CD4-positive, alpha-beta T cell (primary cell): ENCODE measurements around the gene ANKRD7. TPM values are rescaled to one million over a fixed set of nuclear protein-coding genes. Genes with fewer than 3 reads are reported as not detected.

Source experiments
- ATAC-seq: fragments of 200-7000 bp; cut with Tn5 transposase; one replicate; pipeline ENCODE4 v1.10.0; 2022; ENCODE audit warnings: mild to moderate bottlenecking; ENCODE audit not compliant: poor library complexity
- CTCF ChIA-PET: fragments of 350-600 bp; sonication (Branson Sonifier 250); formaldehyde crosslinking; loops from one replicate; lab custom pipeline; 2021; ENCODE audit warnings: antibody characterized with exemption, inconsistent platforms; lab: Charles Lee
- POLR2A ChIA-PET: fragments of 350-600 bp; sonication (Branson Sonifier 250); formaldehyde crosslinking; loops from one replicate; lab custom pipeline; 2021; ENCODE audit warnings: antibody characterized with exemption, inconsistent platforms; lab: Charles Lee
- DNase-seq, 14 experiments: peaks; one replicate each; pipeline ENCODE4 v3.0.0-alpha.2; 2013 to 2020; ENCODE audit warnings: mixed read lengths in 2 of 14
- H3K27ac ChIP-seq, 2 donors: one replicate each; pipeline versions ENCODE4 v1.5.1 to v1.7.0; 2013; ENCODE audit warnings: low read length in 2 of 2, low read depth in 1 of 2, mild to moderate bottlenecking in 1 of 2
- H3K27me3 ChIP-seq, 2 experiments: 1 replicate in 1 of 2; 2 replicates in 1 of 2; pipeline versions ENCODE4 v1.6.1 to v1.7.0; 2013; ENCODE audit warnings: low read length in 2 of 2, control low read depth in 1 of 2, mild to moderate bottlenecking in 1 of 2, moderate library complexity in 1 of 2; ENCODE audit not compliant: insufficient read depth in 2 of 2, control insufficient read depth in 1 of 2
- H3K36me3 ChIP-seq: one replicate; pipeline ENCODE4 v1.6.1; 2013; ENCODE audit warnings: low read length, control low read depth; ENCODE audit not compliant: insufficient read depth
- H3K4me1 ChIP-seq: one replicate; pipeline ENCODE4 v1.6.1; 2013; ENCODE audit warnings: low read length, control low read depth; ENCODE audit not compliant: insufficient read depth
- H3K4me3 ChIP-seq: one replicate; pipeline ENCODE4 v1.5.1; 2013; ENCODE audit warnings: mild to moderate bottlenecking, low read length, moderate library complexity
- H3K9me3 ChIP-seq, 2 experiments: 1 replicate in 1 of 2; 2 replicates in 1 of 2; pipeline versions ENCODE4 v1.6.1 to v1.7.0; 2013; ENCODE audit warnings: low read length in 2 of 2, mild to moderate bottlenecking in 2 of 2, control low read depth in 1 of 2, moderate library complexity in 1 of 2; ENCODE audit not compliant: control insufficient read depth in 1 of 2, insufficient read depth in 1 of 2
- H3K27ac Mint-ChIP-seq: one replicate; pipeline ENCODE4 v1.8.0; 2020; ENCODE audit warnings: mixed read lengths
- H3K27me3 Mint-ChIP-seq: one replicate; pipeline ENCODE4 v1.8.0; 2021; ENCODE audit warnings: mixed read lengths
- H3K36me3 Mint-ChIP-seq: one replicate; pipeline ENCODE4 v1.8.0; 2021; ENCODE audit warnings: low read depth, mixed read lengths
- H3K4me1 Mint-ChIP-seq: one replicate; pipeline ENCODE4 v1.8.0; 2021; ENCODE audit warnings: low read depth, mixed read lengths
- H3K4me3 Mint-ChIP-seq: one replicate; pipeline ENCODE4 v1.8.0; 2020; ENCODE audit warnings: mild to moderate bottlenecking, mixed read lengths
- H3K9me3 Mint-ChIP-seq: one replicate; pipeline ENCODE4 v1.8.0; 2020; ENCODE audit warnings: mixed read lengths
- CTCF ChIP-seq: fragments of 200-600 bp; IDR thresholded peaks from one replicate; pipeline ENCODE4 v1.8.0; 2022; ENCODE audit warnings: antibody characterized with exemption, mild to moderate bottlenecking
- intact Hi-C, 2 experiments: fragments of 100-400 bp; cut with DNase I in 1 of 2; cut with micrococcal nuclease in 1 of 2; formaldehyde crosslinking; loops; one replicate each; pipeline versions ENCODE4 v1.15.1 to v1.9.0; 2023 to 2025; cut with DNase I, micrococcal nuclease
- total RNA-seq, 174 experiments: library from RNA in 2 of 174; stranded (reverse) in 2 of 174; gene quantifications; one replicate each; pipeline ENCODE4 v1.2.3 and lab custom pipeline; 2021 to 2026

The ANKRD7 gene
- total RNA-seq, 2 experiments from 2014 or later: not detected

- H3K9me3 ChIP-seq: no peaks in the 10 kb centered on the region
- no peak overlapping the region for H3K4me3 Mint-ChIP-seq
- CTCF ChIA-PET: no interaction called here
- H3K4me1 ChIP-seq: no peaks in the 10 kb centered on the region
- intact Hi-C loops: no loop called here
- POLR2A ChIA-PET: no interaction called here
- no peaks in the 10 kb centered on the region for H3K27me3 ChIP-seq
- no peak overlapping the region for H3K27ac ChIP-seq
- H3K4me3 ChIP-seq: no peak overlapping the region
- H3K4me1 Mint-ChIP-seq: no peaks in the 10 kb centered on the region
- H3K36me3 Mint-ChIP-seq: no peaks in the 10 kb centered on the region
- H3K27me3 Mint-ChIP-seq: peaks cover 5% of the 10 kb centered on the region
- no peak for TF ChIP-seq CTCF
- ATAC-seq (no peak), DNase-seq (no peak)
- H3K27ac Mint-ChIP-seq: no peak overlapping the region
- H3K36me3 ChIP-seq: no peaks in the 10 kb centered on the region
- H3K9me3 Mint-ChIP-seq: no peaks in the 10 kb centered on the region
Observed at GRCh38 chr7:118264836-118265235, 40.3 kb downstream of the ANKRD7 start.

- Mint-ChIP-seq H3K27me3 (peaks cover 66% of the 10 kb centered on the region), H3K4me3 (no peak overlapping the region), H3K4me1 (no peaks in the 10 kb centered on the region), H3K9me3 (no peaks in the 10 kb centered on the region), H3K27ac (no peak overlapping the region), H3K36me3 (no peaks in the 10 kb centered on the region)
- Histone ChIP-seq H3K27ac (no peak overlapping the region), H3K27me3 (peaks cover 5 to 7% of the 10 kb centered on the region in 2 experiments), H3K4me3 (no peak overlapping the region), H3K36me3 (no peaks in the 10 kb centered on the region), H3K4me1 (no peaks in the 10 kb centered on the region), H3K9me3 (no peaks in the 10 kb centered on the region)
- ATAC-seq (no peak), DNase-seq (no peak)
- ChIA-PET POLR2A (no interaction called here), CTCF (no interaction called here)
- intact Hi-C loops: no loop called here
- no peak for TF ChIP-seq CTCF
Observed at GRCh38 chr7:118280319-118281012, 56.0 kb downstream of the ANKRD7 start.

GRCh38 chr7:118281196-118281595 lies 56.7 kb downstream of the ANKRD7 start:
- H3K4me1 ChIP-seq: peaks cover 4% of the 10 kb centered on the region
- no peaks in the 10 kb centered on the region for H3K4me1 Mint-ChIP-seq
- peaks cover 12% of the 10 kb centered on the region in 2 experiments for H3K27me3 ChIP-seq
- H3K4me3 ChIP-seq: no peak overlapping the region
- H3K9me3 Mint-ChIP-seq: no peaks in the 10 kb centered on the region
- H3K9me3 ChIP-seq: peaks cover 0 to 5% of the 10 kb centered on the region in 2 experiments
- no peak overlapping the region for H3K27ac Mint-ChIP-seq
- intact Hi-C loops: no loop called here
- CTCF ChIA-PET: no interaction called here
- no peaks in the 10 kb centered on the region for H3K36me3 Mint-ChIP-seq
- peaks cover 59% of the 10 kb centered on the region for H3K27me3 Mint-ChIP-seq
- H3K4me3 Mint-ChIP-seq: no peak overlapping the region
- POLR2A ChIA-PET: no interaction called here
- TF ChIP-seq CTCF: no peak
- H3K27ac ChIP-seq: no peak overlapping the region
- H3K36me3 ChIP-seq: no peaks in the 10 kb centered on the region
- DNase-seq: no peak
- no peak for ATAC-seq
